HepG2 (cell line): ENCODE results near the gene TANGO6. TPM values are rescaled to one million over a fixed set of nuclear protein-coding genes. Genes with fewer than 3 reads are reported as not detected.

Source experiments
- ATAC-seq: fragments of 200-7000 bp; cut with Tn5 transposase; 3 replicates; pipeline ENCODE4 v1.9.1; 2020; ENCODE audit warnings: mild to moderate bottlenecking, moderate library complexity
- BruUV-seq: library from RNA; stranded (reverse); fragments of 400-500 nt; replicated peaks from 2 replicates; lab custom pipeline; 2021; lab: Mats Ljungman, UMichigan
- CTCF ChIA-PET: fragments of 300-600 bp; formaldehyde crosslinking; extraction: SDS; loops from one replicate; lab custom pipeline; 2021; ENCODE audit warnings: low total read pairs, inconsistent platforms, low intra/inter-chr PET ratio; lab: Yijun Ruan, JAX
- POLR2A ChIA-PET: fragments of 350-600 bp; sonication (Branson Sonifier 250); formaldehyde crosslinking; loops from one replicate; lab custom pipeline; 2020; ENCODE audit warnings: antibody characterized with exemption, inconsistent platforms; lab: Yijun Ruan, JAX
- DNase-seq: peaks from one replicate; pipeline ENCODE4 v3.0.0-alpha.2; 2015; ENCODE audit warnings: low spot score
- FAIRE-seq: peaks from 3 replicates; lab custom pipeline; 2011; peaks lifted over from hg19 to GRCh38; lab: Jason Lieb, UNC
- H2AFZ ChIP-seq: one replicate; pipeline ENCODE4 v1.6.1; 2011; ENCODE audit warnings: low read length, inconsistent platforms
- H3K27ac ChIP-seq: fragments of 300-600 bp; 3 replicates; pipeline ENCODE4 v1.8.0; 2011; ENCODE audit warnings: mixed run types, mild to moderate bottlenecking, mixed read lengths, low read length, inconsistent platforms; ENCODE audit not compliant: insufficient read depth; ENCODE audit errors: extremely low read length
- H3K27me3 ChIP-seq, 2 experiments: fragments of 200-600 bp in 1 of 2; 2 replicates in 1 of 2; 3 replicates in 1 of 2; pipeline versions ENCODE4 v1.6.0 to v1.8.0; 2011; ENCODE audit warnings: low read length in 2 of 2, mild to moderate bottlenecking in 2 of 2, moderate library complexity in 2 of 2, inconsistent platforms in 1 of 2; ENCODE audit not compliant: insufficient read depth in 2 of 2, control insufficient read depth in 1 of 2
- H3K36me3 ChIP-seq, 2 experiments: fragments of 200-600 bp in 1 of 2; replicated peaks in 1 of 2; 2 replicates in 1 of 2; 3 replicates in 1 of 2; pipeline versions ENCODE4 v1.5.1 to v1.8.0; 2011; ENCODE audit warnings: low read length in 2 of 2, inconsistent platforms in 1 of 2; ENCODE audit not compliant: insufficient read depth in 2 of 2, control insufficient read depth in 1 of 2
- H3K4me1 ChIP-seq: 2 replicates; pipeline ENCODE4 v1.5.1; 2012; ENCODE audit warnings: low read length, inconsistent platforms; ENCODE audit not compliant: insufficient read depth
- H3K4me2 ChIP-seq: 2 replicates; pipeline ENCODE4 v1.6.0; 2011; ENCODE audit warnings: low read depth, low read length, inconsistent platforms
- H3K4me3 ChIP-seq, 3 experiments: fragments of 200-600 bp in 1 of 3; sonication (generic), shearing (Covaris generic) in 1 of 3; replicated peaks in 1 of 3; 2 replicates each; pipeline ENCODE4 v1.5.1; 2011 to 2016; ENCODE audit warnings: low read length in 3 of 3, inconsistent platforms in 2 of 3, low read depth in 2 of 3, mild to moderate bottlenecking in 2 of 3, control low read depth in 1 of 3, mixed read lengths in 1 of 3; ENCODE audit not compliant: insufficient read depth in 1 of 3
- H3K79me2 ChIP-seq: one replicate; pipeline ENCODE4 v1.6.1; 2011; ENCODE audit warnings: low read length, inconsistent platforms; ENCODE audit not compliant: insufficient read depth
- H3K9ac ChIP-seq: 2 replicates; pipeline ENCODE4 v1.6.0; 2011; ENCODE audit warnings: mild to moderate bottlenecking, low read depth, low read length, inconsistent platforms; ENCODE audit not compliant: insufficient read depth
- H3K9me3 ChIP-seq: 2 replicates; pipeline ENCODE4 v1.5.1; 2012; ENCODE audit warnings: mild to moderate bottlenecking, low read length
- H4K20me1 ChIP-seq: 2 replicates; pipeline ENCODE4 v1.6.0; 2011; ENCODE audit warnings: inconsistent platforms, mild to moderate bottlenecking, low read length, moderate library complexity; ENCODE audit not compliant: insufficient read depth
- AKAP8 ChIP-seq: sonication (generic); formaldehyde crosslinking; IDR thresholded peaks from 2 replicates; pipeline ENCODE4 v1.5.1; 2020; ENCODE audit warnings: mild to moderate bottlenecking, missing genetic modification reagents
- KLF6 ChIP-seq: IDR thresholded peaks from 2 replicates; pipeline ENCODE4 v1.8.0; 2016; ENCODE audit warnings: missing biosample characterization, missing genetic modification reagents
- MBNL3 ChIP-seq: fragments of 250-450 bp; sonication (Bioruptor Pico); conservative IDR thresholded peaks from 2 replicates; pipeline ENCODE4 v1.8.0; 2022; ENCODE audit warnings: mild to moderate bottlenecking, inconsistent platforms
- NCOA5 ChIP-seq: sonication (generic); formaldehyde crosslinking; IDR thresholded peaks from 2 replicates; pipeline ENCODE4 v1.4.0; 2020; ENCODE audit warnings: missing genetic modification reagents
- NFIB ChIP-seq: sonication (generic); formaldehyde crosslinking; IDR thresholded peaks from 2 replicates; pipeline ENCODE4 v1.9.0; 2021; ENCODE audit warnings: missing genetic modification reagents, mild to moderate bottlenecking, borderline replicate concordance
- NR1H2 ChIP-seq: sonication (generic); formaldehyde crosslinking; IDR thresholded peaks from 2 replicates; pipeline ENCODE4 v1.8.1; 2022; ENCODE audit warnings: low read depth, missing genetic modification reagents, borderline replicate concordance
- RNF2 ChIP-seq: fragments of 450-650 bp; conservative IDR thresholded peaks from 2 replicates; pipeline ENCODE4 v1.6.1; 2016; ENCODE audit warnings: low read depth
- SIX1 ChIP-seq: sonication (generic); formaldehyde crosslinking; IDR thresholded peaks from 2 replicates; pipeline ENCODE4 v1.4.0; 2020; ENCODE audit warnings: missing genetic modification reagents, borderline replicate concordance
- ZC3H4 ChIP-seq: sonication (generic); formaldehyde crosslinking; IDR thresholded peaks from 2 replicates; pipeline ENCODE4 v1.4.0; 2020; ENCODE audit warnings: missing genetic modification reagents, borderline replicate concordance
- ZNF501 ChIP-seq: sonication (generic); formaldehyde crosslinking; IDR thresholded peaks from 2 replicates; pipeline ENCODE4 v1.5.1; 2020; ENCODE audit warnings: mild to moderate bottlenecking, moderate library complexity, missing genetic modification reagents
- ZNF609 ChIP-seq: sonication (generic); formaldehyde crosslinking; IDR thresholded peaks from 2 replicates; pipeline ENCODE4 v1.4.0; 2020; ENCODE audit warnings: mild to moderate bottlenecking, missing genetic modification reagents, borderline replicate concordance
- WGBS: methylation state at CpG from one replicate; pipeline ENCODE4 v1.1.6; 2017; ENCODE audit warnings: low lambda C conversion rate; 5-methylcytosine and 5-hydroxymethylcytosine counted together
- in situ Hi-C: cut with HindIII; loops from 2 replicates; pipeline ENCODE4 v1.10.0; 2017; ENCODE audit warnings: low pct_unique_long_range_greater_than_20kb; ENCODE audit not compliant: extremely low pct_ligation_motif_present
- intact Hi-C: fragments of 100-400 bp; cut with micrococcal nuclease; formaldehyde crosslinking; loops from one replicate; pipeline ENCODE4 v1.10.0; 2022; ENCODE audit not compliant: unreplicated experiment
- polyA plus RNA-seq, 8 experiments: library from polyadenylated mRNA; depleted of rRNA in 3 of 8; stranded (reverse) in 7 of 8; unstranded in 1 of 8; fragments of >200 nt; fragmentation: Illumina TruSeq in 4 of 8; extraction: Trizol in 4 of 8; gene quantifications; 2 replicates each; pipeline versions ENCODE4 v1.2.1 to v1.2.3, GENCODE V29; 2011 to 2016; ENCODE audit warnings: low read depth in 4 of 8, missing spikeins in 1 of 8, mixed read lengths in 1 of 8; ENCODE audit not compliant: insufficient read depth in 1 of 8
- total RNA-seq, 5 experiments: library from RNA; depleted of rRNA; stranded (reverse); fragments of >200 nt; fragmentation: Illumina TruSeq; extraction: Trizol; gene quantifications; 2 replicates each; pipeline ENCODE4 v1.2.3, GENCODE V29; 2016; ENCODE audit warnings: low read depth in 1 of 5

TANGO6 gene
- total and polyA plus RNA-seq, 2 of the 13 experiments (the other 11 are each of a cell fraction or from before 2014, with no cell fraction given): 7.2 to 13.3 TPM

- Histone ChIP-seq H3K4me3 (no peak overlapping the region), H3K9ac (no peak overlapping the region), H3K79me2 (no peaks in the 10 kb centered on the region), H3K4me1 (peaks cover 14% of the 10 kb centered on the region), H3K36me3 (peaks cover 19 to 43% of the 10 kb centered on the region in 2 experiments), H3K27ac (no peak overlapping the region), H3K9me3 (no peaks in the 10 kb centered on the region), H4K20me1 (no peaks in the 10 kb centered on the region), H2AFZ (no peak overlapping the region), H3K4me2 (no peak overlapping the region), H3K27me3 (no peaks in the 10 kb centered on the region)
- no peak for ATAC-seq
- CTCF ChIA-PET: no interaction called here
- no peak for DNase-seq
- in situ Hi-C loops: loop anchor here (25.0 kb wide), 1 partner anchor 407 kb away; no protein-coding TSS in a partner anchor
- no TSS peak for BruUV-seq
- POLR2A ChIA-PET: interaction anchor here (1.1 kb wide), 2 partner anchors 14 to 82 kb away, joined by 3 read pairs; partner anchors contain the start of gene HAS3
- FAIRE-seq: no peak
- intact Hi-C loops: no loop called here
- 100% methylated on average over 2 of the region's 2 CpGs for WGBS
- TF ChIP-seq ZC3H4 (CRISPR knock-in tag): no peak
- no peak for TF ChIP-seq AKAP8 (CRISPR knock-in tag)
- no peak for TF ChIP-seq NCOA5
- TF ChIP-seq ZNF501 (CRISPR knock-in tag): 0 out of 2 replicates have a peak, but pooled peaks have one; percentile 16
- TF ChIP-seq NFIB (CRISPR knock-in tag): no peak
- TF ChIP-seq NR1H2 (CRISPR knock-in tag): no peak
- no peak for TF ChIP-seq SIX1
These were observed 276.2 kb downstream of the TANGO6 start for GRCh38 chr16:69119536-69119935.

- no peak overlapping the region for H3K4me3 ChIP-seq
- ATAC-seq (no peak), DNase-seq (no peak), FAIRE-seq (no peak)
- no peaks in the 10 kb centered on the region for H3K79me2 ChIP-seq
- CTCF ChIA-PET: no interaction called here
- H2AFZ ChIP-seq: no peak overlapping the region
- H3K27ac ChIP-seq: no peak overlapping the region
- no peaks in the 10 kb centered on the region for H3K27me3 ChIP-seq
- 99% methylated on average over 19 of the region's 19 CpGs for WGBS
- TF ChIP-seq KLF6 (CRISPR knock-in tag) (no peak), RNF2 (no peak), ZNF609 (CRISPR knock-in tag) (no peak), MBNL3 (CRISPR knock-in tag) (no peak)
- peaks cover 19 to 43% of the 10 kb centered on the region in 2 experiments for H3K36me3 ChIP-seq
- intact Hi-C loops (no loop called here), in situ Hi-C loops (loop anchor here (5.0 to 25.0 kb wide), 3 partner anchors 218 to 408 kb away; partner anchors contain the start of gene TANGO6)
- no TSS peak for BruUV-seq
- no peaks in the 10 kb centered on the region for H4K20me1 ChIP-seq
- H3K4me1 ChIP-seq: peaks cover 14% of the 10 kb centered on the region
- no peak overlapping the region for H3K4me2 ChIP-seq
- POLR2A ChIA-PET: interaction anchor here (0.6 to 1.5 kb wide), 2 partner anchors 14 to 32 kb away, joined by 3 read pairs; partner anchors contain the start of gene HAS3
- no peaks in the 10 kb centered on the region for H3K9me3 ChIP-seq
- no peak overlapping the region for H3K9ac ChIP-seq
These were observed 276.8 kb downstream of the TANGO6 start for GRCh38 chr16:69120096-69120664.
